Esophagus muscularis mucosa (tissue), 3 donors: ENCODE data around the gene TCF3.

Experiments
- CTCF ChIP-seq, 3 experiments: fragments of 200-600 bp in 2 of 3; fragments of 450-650 bp in 1 of 3; sonication (generic) in 2 of 3; IDR thresholded peaks; one replicate each; pipeline ENCODE4 v1.5.1; 2017 to 2019; ENCODE audit warnings: antibody characterized with exemption in 3 of 3, mild to moderate bottlenecking in 2 of 3, moderate library complexity in 1 of 3
- POLR2A ChIP-seq: fragments of 450-650 bp; IDR thresholded peaks from one replicate; pipeline ENCODE4 v1.6.1; 2017; ENCODE audit warnings: antibody characterized with exemption, moderate library complexity, mild to moderate bottlenecking, low read depth

GRCh38 chr19:1613146-1613545, 39.3 kb downstream of the TCF3 start:
- TF ChIP-seq POLR2A (no peak), CTCF (IDR thresholded peaks at IDR 0.05) (no peak)
